Smooth muscle cell (in vitro differentiated cells): ENCODE results near the gene KTN1. TPM values are rescaled to one million over a fixed set of nuclear protein-coding genes. Genes with fewer than 3 reads are reported as not detected.

ENCODE experiments used
- DNase-seq: peaks from one replicate; lab custom pipeline; 2025; ENCODE audit not compliant: unreplicated experiment; lab: John Stamatoyannopoulos, UW
- H2AFZ ChIP-seq: fragments of 200-600 bp; sonication (generic); 2 replicates; pipeline ENCODE4 v1.6.0; 2016; ENCODE audit warnings: antibody characterized with exemption, low read depth, mild to moderate bottlenecking
- H3F3A ChIP-seq: fragments of 200-600 bp; sonication (generic); 2 replicates; pipeline ENCODE4 v1.6.0; 2017; ENCODE audit warnings: antibody characterized with exemption, low read depth
- H3K27ac ChIP-seq: fragments of 200-600 bp; sonication (generic); 2 replicates; pipeline ENCODE4 v1.5.1; 2016; ENCODE audit warnings: low read depth, mild to moderate bottlenecking
- H3K27me3 ChIP-seq: fragments of 200-600 bp; sonication (generic); 2 replicates; pipeline ENCODE4 v1.6.1; 2016; ENCODE audit warnings: low read depth, mild to moderate bottlenecking
- H3K36me3 ChIP-seq: fragments of 200-600 bp; sonication (generic); 2 replicates; pipeline ENCODE4 v1.5.1; 2016; ENCODE audit warnings: low read depth
- H3K4me1 ChIP-seq: fragments of 200-600 bp; sonication (generic); 2 replicates; pipeline ENCODE4 v1.5.1; 2016; ENCODE audit warnings: low read depth
- H3K4me2 ChIP-seq: fragments of 200-600 bp; sonication (generic); 2 replicates; pipeline ENCODE4 v1.6.0; 2016; ENCODE audit warnings: mild to moderate bottlenecking
- H3K4me3 ChIP-seq: fragments of 200-600 bp; sonication (generic); 2 replicates; pipeline ENCODE4 v1.5.1; 2016; ENCODE audit warnings: mild to moderate bottlenecking
- H3K79me2 ChIP-seq: fragments of 200-600 bp; sonication (generic); 2 replicates; pipeline ENCODE4 v1.6.0; 2016; ENCODE audit warnings: low read depth, mild to moderate bottlenecking
- H3K9ac ChIP-seq: fragments of 200-600 bp; sonication (generic); 2 replicates; pipeline ENCODE4 v1.6.0; 2016; ENCODE audit warnings: low read depth
- H3K9me3 ChIP-seq: fragments of 200-600 bp; sonication (generic); replicated peaks from 2 replicates; pipeline ENCODE4 v1.5.1; 2016; ENCODE audit warnings: low read depth
- H4K20me1 ChIP-seq: fragments of 200-600 bp; sonication (generic); 2 replicates; pipeline ENCODE4 v1.6.0; 2016; ENCODE audit warnings: low read depth
- WGBS: methylation state at CpG from one replicate; pipeline ENCODE4 v1.1.7; 2016; ENCODE audit warnings: low lambda C conversion rate; 5-methylcytosine and 5-hydroxymethylcytosine counted together
- polyA plus RNA-seq: library from polyadenylated mRNA; unstranded; fragments of >200 nt; fragmentation: Nextera tagmentation; extraction: Ambion mirVana; gene quantifications from 2 replicates; pipeline ENCODE4 v1.2.1, GENCODE V29; 2016
- total RNA-seq: library from RNA; depleted of rRNA; stranded (reverse); fragments of >200 nt; gene quantifications from 2 replicates; pipeline ENCODE4 v1.2.3, GENCODE V29; 2014
- TF ChIP-seq, protein P1 (sequence below): fragments of 200-600 bp; sonication (generic); IDR thresholded peaks from 2 replicates; pipeline ENCODE4 v1.5.1; 2017; ENCODE audit warnings: borderline replicate concordance, mild to moderate bottlenecking, antibody characterized with exemption; ENCODE audit not compliant: insufficient read depth, poor library complexity, severe bottlenecking

Gene KTN1
- total and polyA plus RNA-seq, 2 experiments from 2014 or later, result 84.8 to 119 TPM

DNA sequence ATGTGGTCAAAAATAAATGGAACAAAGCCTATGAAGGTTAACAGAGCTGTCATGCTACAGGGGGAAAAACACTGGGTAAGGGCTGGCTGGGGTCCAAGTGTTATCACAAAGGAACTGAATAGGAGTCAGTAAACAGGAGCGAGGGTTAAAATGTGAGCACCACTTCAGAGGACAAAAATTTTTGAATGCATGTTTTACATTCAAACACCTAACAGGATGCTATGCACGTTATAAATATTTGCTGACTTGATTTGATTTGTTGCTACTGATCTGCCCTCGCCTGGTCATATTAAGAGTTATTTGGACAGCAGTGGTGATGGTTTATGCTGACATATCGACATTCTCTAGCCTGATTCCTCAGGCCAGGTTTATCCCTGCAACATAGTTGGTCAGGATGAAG lies 7.4 kb upstream of the KTN1 start:
- no peak overlapping the region for H3K4me2 ChIP-seq
- no peaks in the 10 kb centered on the region for H4K20me1 ChIP-seq
- H3K4me3 ChIP-seq, result no peak overlapping the region
- H3K79me2 ChIP-seq, result no peaks in the 10 kb centered on the region
- TF ChIP-seq, protein P1, sequence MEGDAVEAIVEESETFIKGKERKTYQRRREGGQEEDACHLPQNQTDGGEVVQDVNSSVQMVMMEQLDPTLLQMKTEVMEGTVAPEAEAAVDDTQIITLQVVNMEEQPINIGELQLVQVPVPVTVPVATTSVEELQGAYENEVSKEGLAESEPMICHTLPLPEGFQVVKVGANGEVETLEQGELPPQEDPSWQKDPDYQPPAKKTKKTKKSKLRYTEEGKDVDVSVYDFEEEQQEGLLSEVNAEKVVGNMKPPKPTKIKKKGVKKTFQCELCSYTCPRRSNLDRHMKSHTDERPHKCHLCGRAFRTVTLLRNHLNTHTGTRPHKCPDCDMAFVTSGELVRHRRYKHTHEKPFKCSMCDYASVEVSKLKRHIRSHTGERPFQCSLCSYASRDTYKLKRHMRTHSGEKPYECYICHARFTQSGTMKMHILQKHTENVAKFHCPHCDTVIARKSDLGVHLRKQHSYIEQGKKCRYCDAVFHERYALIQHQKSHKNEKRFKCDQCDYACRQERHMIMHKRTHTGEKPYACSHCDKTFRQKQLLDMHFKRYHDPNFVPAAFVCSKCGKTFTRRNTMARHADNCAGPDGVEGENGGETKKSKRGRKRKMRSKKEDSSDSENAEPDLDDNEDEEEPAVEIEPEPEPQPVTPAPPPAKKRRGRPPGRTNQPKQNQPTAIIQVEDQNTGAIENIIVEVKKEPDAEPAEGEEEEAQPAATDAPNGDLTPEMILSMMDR, result no peak
- no peaks in the 10 kb centered on the region for H3K27me3 ChIP-seq
- H3F3A ChIP-seq, result no peaks in the 10 kb centered on the region
- DNase-seq, result no peak
- H3K4me1 ChIP-seq, result peaks cover 8% of the 10 kb centered on the region
- no peak overlapping the region for H3K9ac ChIP-seq
- H3K9me3 ChIP-seq, result no peaks in the 10 kb centered on the region
- no peak overlapping the region for H3K27ac ChIP-seq
- 90% methylated on average over 4 of the region's 4 CpGs for WGBS
- H3K36me3 ChIP-seq, result no peaks in the 10 kb centered on the region
- no peak overlapping the region for H2AFZ ChIP-seq

DNA sequence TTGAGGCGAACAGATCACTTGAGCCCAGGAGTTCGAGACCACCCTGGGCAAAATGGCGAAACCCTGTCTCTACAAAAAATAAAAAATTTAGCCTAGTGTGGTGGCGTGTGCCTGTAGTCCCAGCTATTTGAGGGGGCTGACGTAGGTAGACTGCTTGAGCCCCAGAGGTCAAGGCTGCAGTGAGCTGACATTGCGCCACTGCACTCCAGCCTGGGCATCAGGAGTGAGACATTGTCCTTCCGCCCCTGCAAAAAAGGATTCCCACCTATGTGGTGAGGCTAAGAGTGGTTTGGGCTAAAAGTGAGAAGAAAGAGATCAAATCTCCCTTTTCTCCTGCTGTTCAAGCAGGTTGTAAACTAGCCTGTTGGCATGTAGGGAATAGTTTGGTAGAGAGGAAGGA lies 5.0 kb upstream of the KTN1 start:
- Histone ChIP-seq H4K20me1 (no peaks in the 10 kb centered on the region), H3K36me3 (no peaks in the 10 kb centered on the region), H3K27ac (no peak overlapping the region), H3F3A (peaks cover 9% of the 10 kb centered on the region), H3K27me3 (no peaks in the 10 kb centered on the region), H3K79me2 (peaks cover 5% of the 10 kb centered on the region), H2AFZ (no peak overlapping the region), H3K9me3 (no peaks in the 10 kb centered on the region), H3K4me1 (peaks cover 5% of the 10 kb centered on the region), H3K9ac (no peak overlapping the region), H3K4me3 (no peak overlapping the region), H3K4me2 (no peak overlapping the region)
- DNase-seq, result no peak
- TF ChIP-seq, protein P1, result no peak
- WGBS, result 96% methylated on average over 7 of the region's 7 CpGs

DNA sequence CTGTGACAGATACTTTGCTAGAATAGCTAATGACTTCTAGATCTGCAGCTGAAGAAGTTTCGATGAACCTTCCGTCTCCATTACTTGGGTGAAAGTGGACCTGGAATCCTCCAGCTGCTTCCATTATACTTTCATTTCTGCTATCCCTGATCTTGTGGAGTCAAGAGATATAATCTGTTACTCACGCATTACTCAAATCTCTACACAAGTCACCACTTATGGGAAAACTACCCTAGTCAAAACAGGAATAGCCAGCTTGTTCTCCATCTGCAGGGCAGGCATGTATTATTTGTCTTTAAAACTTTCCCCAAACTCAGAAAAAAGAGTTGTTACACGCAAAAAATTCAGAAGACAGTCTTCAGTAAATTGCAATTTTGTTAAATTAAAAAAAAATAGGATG lies 2.8 kb upstream of the KTN1 start:
- Histone ChIP-seq H3K27me3 (no peaks in the 10 kb centered on the region), H3K79me2 (peaks cover 23% of the 10 kb centered on the region), H3F3A (peaks cover 9% of the 10 kb centered on the region), H3K9me3 (no peaks in the 10 kb centered on the region), H4K20me1 (peaks cover 15% of the 10 kb centered on the region), H3K9ac (no peak overlapping the region), H3K36me3 (no peaks in the 10 kb centered on the region), H3K4me1 (peaks cover 15% of the 10 kb centered on the region), H2AFZ (no peak overlapping the region), H3K27ac (no peak overlapping the region), H3K4me2 (peak overlapping the region; percentile 34), H3K4me3 (no peak overlapping the region)
- TF ChIP-seq, protein P1, result no peak
- DNase-seq, result no peak
- WGBS, result 79% methylated on average over 4 of the region's 4 CpGs

DNA sequence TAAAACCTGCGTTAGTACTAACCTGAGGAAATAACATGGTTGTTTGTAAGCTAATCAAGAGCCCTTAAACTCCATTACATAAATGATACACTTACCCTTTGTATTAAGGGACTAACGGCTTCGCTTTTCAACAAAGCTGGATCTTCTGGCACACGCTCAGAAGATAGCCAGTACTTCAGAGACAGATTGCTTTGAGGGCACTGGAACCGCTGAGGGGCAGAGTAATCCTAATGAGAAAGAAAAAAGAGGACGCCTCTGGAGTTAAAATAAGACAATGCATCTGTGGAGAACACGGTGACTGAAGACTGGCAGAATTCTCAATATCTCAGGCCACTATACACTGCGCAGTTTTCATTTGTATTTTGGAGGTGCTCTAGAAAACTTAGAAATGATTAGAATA lies 1.5 kb upstream of the KTN1 start:
- Histone ChIP-seq H3K27ac (peak overlapping the region; percentile 91), H4K20me1 (peaks cover 28% of the 10 kb centered on the region), H3K27me3 (no peaks in the 10 kb centered on the region), H3K9ac (peak overlapping the region; percentile 91), H2AFZ (peak overlapping the region; percentile 98), H3K9me3 (no peaks in the 10 kb centered on the region), H3K36me3 (no peaks in the 10 kb centered on the region), H3K4me1 (peaks cover 28% of the 10 kb centered on the region), H3K4me3 (peak overlapping the region; percentile 89), H3K4me2 (peak overlapping the region; percentile 91), H3K79me2 (peaks cover 36% of the 10 kb centered on the region), H3F3A (peaks cover 9% of the 10 kb centered on the region)
- TF ChIP-seq, protein P1, result no peak
- no peak for DNase-seq
- 59% methylated on average over 8 of the region's 8 CpGs for WGBS
